ENCODE measurements around the gene SCP2. TPM values are rescaled to one million over a fixed set of nuclear protein-coding genes. Genes with fewer than 3 reads are reported as not detected.

SCP2 gene
- polyA plus RNA-seq, 1 of the 3 experiments (the other 2 are of a cell fraction): 49.5 TPM

DNA sequence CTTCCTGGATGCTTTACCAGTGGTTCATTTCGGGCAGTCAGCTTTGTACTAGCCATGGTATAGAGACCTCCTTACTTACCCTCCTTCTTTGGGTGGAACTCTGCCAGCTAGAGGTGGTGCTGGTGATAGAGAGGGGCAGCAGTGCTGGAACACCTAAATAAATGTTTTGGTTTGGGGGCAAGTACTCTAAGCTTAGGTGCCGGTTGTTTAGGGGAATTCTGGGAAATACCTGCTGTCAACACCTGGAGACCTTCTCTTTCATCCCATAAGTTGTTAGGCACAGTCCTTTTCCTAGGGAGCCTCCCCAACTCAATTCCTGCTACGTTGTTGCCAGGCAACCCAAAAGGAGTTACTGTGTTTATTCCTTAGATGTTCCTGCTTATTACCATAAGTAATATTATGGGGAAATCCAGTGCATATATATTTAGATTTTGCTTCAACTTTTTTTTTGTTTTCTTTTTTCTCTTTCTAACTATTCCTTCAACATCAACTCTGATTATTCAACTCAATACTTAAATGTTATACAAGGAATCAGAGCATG, 16.9 kb downstream of the SCP2 start:
- ChIA-PET CTCF (interaction anchor here (0.9 kb wide), 1 partner anchor 19 kb away, joined by 3 read pairs; no protein-coding TSS in a partner anchor), POLR2A (no interaction called here)
- Histone ChIP-seq H3K9me3 (no peaks in the 10 kb centered on the region), H3K27ac (ENCODE audit: low read depth in 2 of 2, low read length in 1 of 2) (no peak overlapping the region), H3K27me3 (ENCODE audit: insufficient read depth) (no peaks in the 10 kb centered on the region), H3F3A (replicated peaks; ENCODE audit: insufficient read depth) (no peaks in the 10 kb centered on the region), H3K36me3 (replicated peaks in 1 of 2; ENCODE audit: control insufficient read depth in 1 of 2, insufficient read depth in 2 of 2, low read length in 1 of 2) (no peaks in the 10 kb centered on the region), H2AFZ (ENCODE audit: low read depth) (no peak overlapping the region), H3K9me2 (no peaks in the 10 kb centered on the region), H3K4me1 (ENCODE audit: control insufficient read depth in 1 of 2, insufficient read depth in 2 of 2, low read depth in 1 of 2, low read length in 1 of 2) (no peaks in the 10 kb centered on the region), H3K4me3 (ENCODE audit: low read depth in 2 of 2, low read length in 1 of 2) (no peak overlapping the region), H4K20me1 (ENCODE audit: insufficient read depth) (no peaks in the 10 kb centered on the region), H3K9ac (no peak overlapping the region), H3K79me2 (ENCODE audit: insufficient read depth) (no peaks in the 10 kb centered on the region), H3K4me2 (no peak overlapping the region)
- TF ChIP-seq GATA2 (CRISPR knock-in tag; IDR thresholded peaks at IDR 0.05) (no peak), FOXJ3 (CRISPR knock-in tag; IDR thresholded peaks at IDR 0.05) (no peak), GABPA (IDR thresholded peaks at IDR 0.05; ENCODE audit: low read depth) (no peak), EP300 (IDR thresholded peaks at IDR 0.05; ENCODE audit: borderline replicate concordance in 1 of 2, low read depth in 1 of 2, low read length in 1 of 2) (no peak), TEAD4 (IDR thresholded peaks at IDR 0.05; ENCODE audit: borderline replicate concordance, insufficient read depth) (no peak), RFX5 (IDR thresholded peaks at IDR 0.05; ENCODE audit: low read length) (no peak), IRF3 (IDR thresholded peaks at IDR 0.05; ENCODE audit: low read depth, low read length) (no peak), REST (IDR thresholded peaks at IDR 0.05; ENCODE audit: low read depth, low read length) (no peak), RAD21 (IDR thresholded peaks at IDR 0.05; ENCODE audit: low read length) (no peak), CHD2 (IDR thresholded peaks at IDR 0.05; ENCODE audit: low read length, partially characterized antibody) (no peak), NFIC (IDR thresholded peaks at IDR 0.05; ENCODE audit: borderline replicate concordance) (no peak), JUND (IDR thresholded peaks at IDR 0.05) (no peak)
- WGBS (ENCODE audit: low lambda C conversion rate): 77% methylated on average over 3 of the region's 3 CpGs
- no peak for DNase-seq

- 85% methylated on average over 10 of the region's 10 CpGs for WGBS (ENCODE audit: low lambda C conversion rate)
- H3K79me2 ChIP-seq (ENCODE audit: insufficient read depth): no peaks in the 10 kb centered on the region
- H3K9me3 ChIP-seq: no peaks in the 10 kb centered on the region
- CTCF ChIA-PET: interaction anchor here (0.9 kb wide), 1 partner anchor 18 kb away, joined by 3 read pairs; no protein-coding TSS in a partner anchor
- no peaks in the 10 kb centered on the region for H4K20me1 ChIP-seq (ENCODE audit: insufficient read depth)
- POLR2A ChIA-PET: no interaction called here
- H3K27ac ChIP-seq (ENCODE audit: low read depth in 2 of 2, low read length in 1 of 2): no peak overlapping the region
- no peaks in the 10 kb centered on the region for H3K36me3 ChIP-seq (replicated peaks in 1 of 2; ENCODE audit: control insufficient read depth in 1 of 2, insufficient read depth in 2 of 2, low read length in 1 of 2)
- H3K9me2 ChIP-seq: no peaks in the 10 kb centered on the region
- no peaks in the 10 kb centered on the region for H3K27me3 ChIP-seq (ENCODE audit: insufficient read depth)
- H2AFZ ChIP-seq (ENCODE audit: low read depth): no peak overlapping the region
- H3K4me2 ChIP-seq: no peak overlapping the region
- H3K4me1 ChIP-seq (ENCODE audit: control insufficient read depth in 1 of 2, insufficient read depth in 2 of 2, low read depth in 1 of 2, low read length in 1 of 2): no peaks in the 10 kb centered on the region
- TF ChIP-seq CHD2 (IDR thresholded peaks at IDR 0.05; ENCODE audit: low read length, partially characterized antibody) (no peak), RXRA (IDR thresholded peaks at IDR 0.05; ENCODE audit: borderline replicate concordance, low read depth) (no peak), RAD21 (IDR thresholded peaks at IDR 0.05; ENCODE audit: low read length) (no peak)
- no peak for DNase-seq
- no peak overlapping the region for H3K4me3 ChIP-seq (ENCODE audit: low read depth in 2 of 2, low read length in 1 of 2)
- no peak overlapping the region for H3K9ac ChIP-seq
- H3F3A ChIP-seq (replicated peaks; ENCODE audit: insufficient read depth): no peaks in the 10 kb centered on the region
Observed at GRCh38 chr1:52944566-52944965, 17.5 kb downstream of the SCP2 start.

All from SK-N-SH (cell line).